Breast epithelium (tissue), 3 donors: ENCODE results near the gene NEDD9.

Source experiments
- CTCF ChIP-seq, 3 donors: fragments of 450-650 bp; IDR thresholded peaks; one replicate each; pipeline ENCODE4 v1.5.1; 2016 to 2017; ENCODE audit warnings: antibody characterized with exemption in 3 of 3, mild to moderate bottlenecking in 3 of 3, moderate library complexity in 3 of 3
- POLR2A ChIP-seq: fragments of 450-650 bp; IDR thresholded peaks from one replicate; pipeline ENCODE4 v1.6.1; 2016; ENCODE audit warnings: antibody characterized with exemption, mild to moderate bottlenecking, moderate library complexity
- POLR2AphosphoS5 ChIP-seq, 3 donors: sonication (generic); formaldehyde crosslinking; IDR thresholded peaks; one replicate each; pipeline ENCODE4 v1.6.1; 2017; ENCODE audit warnings: antibody characterized with exemption in 3 of 3

GRCh38 chr6:11183761-11184362 lies 48.6 kb downstream of the NEDD9 start:
- TF ChIP-seq POLR2AphosphoS5 (IDR thresholded peaks at IDR 0.05) (no peak), CTCF (IDR thresholded peaks at IDR 0.05) (no peak), POLR2A (no peak)
